Skeletal muscle satellite cell (primary cell): ENCODE measurements around the gene ARHGAP30.
"Not testable (repeated sequence)": the region's sequence is repeated elsewhere in the genome, so short reads cannot be mapped to it uniquely, and the experiment has no call there.

Source experiments
- H3K27me3 ChIP-seq: 2 replicates; pipeline ENCODE4 v1.7.0; 2013; ENCODE audit warnings: low read length; ENCODE audit not compliant: control insufficient read depth, insufficient read depth
- H3K36me3 ChIP-seq: 2 replicates; pipeline ENCODE4 v1.7.0; 2013; ENCODE audit warnings: mild to moderate bottlenecking, control low read depth, low read length; ENCODE audit not compliant: insufficient read depth
- H3K4me1 ChIP-seq: 2 replicates; pipeline ENCODE4 v1.7.0; 2013; ENCODE audit warnings: low read length; ENCODE audit not compliant: control insufficient read depth, insufficient read depth
- H3K4me2 ChIP-seq: 2 replicates; pipeline ENCODE4 v1.7.0; 2013; ENCODE audit warnings: mild to moderate bottlenecking, low read length
- H3K4me3 ChIP-seq: 2 replicates; pipeline ENCODE4 v1.7.0; 2013; ENCODE audit warnings: low read length
- H3K9ac ChIP-seq: 2 replicates; pipeline ENCODE4 v1.7.0; 2013; ENCODE audit warnings: mild to moderate bottlenecking, low read depth, low read length, moderate library complexity
- H3K9me3 ChIP-seq: replicated peaks from 2 replicates; pipeline ENCODE4 v1.7.0; 2013; ENCODE audit warnings: mild to moderate bottlenecking, control low read depth, low read length

ARHGAP30 gene

DNA sequence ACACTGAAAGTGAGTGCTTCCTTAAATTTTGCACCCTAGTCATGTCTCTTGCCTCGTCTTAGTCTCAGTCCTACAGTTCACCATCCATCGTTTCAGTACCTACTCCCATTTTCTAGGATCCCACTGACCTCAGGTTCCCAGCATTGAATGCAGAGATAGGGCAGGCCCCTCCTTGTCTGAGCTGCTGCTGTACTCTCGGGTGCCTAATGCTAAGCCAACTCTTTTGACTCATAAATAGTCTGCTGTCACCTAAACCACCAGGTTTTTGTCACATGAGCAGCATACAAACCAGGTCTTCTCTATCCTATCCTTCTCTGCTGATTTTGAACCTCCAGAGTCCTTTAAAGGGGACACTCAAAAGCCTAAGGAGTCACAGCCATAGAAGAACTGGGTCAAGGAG lies 3.0 kb downstream of the ARHGAP30 start:
- no peak overlapping the region for H3K9ac ChIP-seq
- H3K4me3 ChIP-seq, result no peak overlapping the region
- H3K9me3 ChIP-seq, result no peaks in the 10 kb centered on the region
- H3K4me2 ChIP-seq, result no peak overlapping the region
- no peaks in the 10 kb centered on the region for H3K27me3 ChIP-seq
- no peaks in the 10 kb centered on the region for H3K36me3 ChIP-seq
- no peaks in the 10 kb centered on the region for H3K4me1 ChIP-seq

DNA sequence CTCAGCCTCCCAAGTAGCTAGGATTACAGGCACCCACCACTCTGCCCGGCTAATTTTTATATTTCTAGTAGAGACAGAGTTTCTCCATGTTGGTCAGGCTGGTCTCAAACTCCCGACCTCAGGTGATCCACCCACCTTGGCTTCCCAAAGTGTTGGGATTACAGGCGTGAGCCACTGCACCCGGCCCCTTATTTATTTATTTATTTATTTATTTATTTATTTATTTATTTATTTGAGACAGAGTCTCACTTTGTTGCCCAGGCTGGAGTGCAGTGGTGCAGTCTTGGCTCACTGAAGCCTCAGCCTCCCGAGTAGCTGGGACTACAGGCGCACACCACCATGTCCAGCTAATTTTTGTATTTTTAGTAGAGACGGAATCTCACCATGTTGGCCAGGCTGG lies 4.0 kb downstream of the ARHGAP30 start:
- not testable (repeated sequence) for H3K9ac ChIP-seq, H3K4me2 ChIP-seq, H3K9me3 ChIP-seq, H3K4me1 ChIP-seq, H3K27me3 ChIP-seq, H3K4me3 ChIP-seq, H3K36me3 ChIP-seq

DNA sequence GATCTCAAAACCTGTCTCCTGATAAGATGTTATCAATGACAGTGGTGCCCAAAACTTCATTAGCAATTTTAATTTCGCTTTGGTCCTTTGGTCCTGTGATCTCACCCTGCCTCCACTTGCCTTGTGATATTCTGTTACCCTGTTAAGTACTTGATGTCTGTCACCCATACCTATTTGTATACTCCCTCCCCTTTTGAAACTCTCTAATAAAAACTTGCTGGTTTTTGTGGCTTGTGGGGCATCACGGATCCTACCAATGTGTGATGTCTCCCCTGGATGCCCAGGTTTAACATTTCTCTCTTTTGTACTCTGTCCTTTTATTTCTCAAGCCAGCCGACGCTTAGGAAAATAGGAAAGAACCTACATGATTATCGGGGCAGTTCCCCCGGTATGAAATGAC lies 5.8 kb downstream of the ARHGAP30 start:
- H3K27me3 ChIP-seq, H3K9ac ChIP-seq, H3K4me1 ChIP-seq, H3K36me3 ChIP-seq, H3K9me3 ChIP-seq, H3K4me2 ChIP-seq, H3K4me3 ChIP-seq: not testable (repeated sequence)

DNA sequence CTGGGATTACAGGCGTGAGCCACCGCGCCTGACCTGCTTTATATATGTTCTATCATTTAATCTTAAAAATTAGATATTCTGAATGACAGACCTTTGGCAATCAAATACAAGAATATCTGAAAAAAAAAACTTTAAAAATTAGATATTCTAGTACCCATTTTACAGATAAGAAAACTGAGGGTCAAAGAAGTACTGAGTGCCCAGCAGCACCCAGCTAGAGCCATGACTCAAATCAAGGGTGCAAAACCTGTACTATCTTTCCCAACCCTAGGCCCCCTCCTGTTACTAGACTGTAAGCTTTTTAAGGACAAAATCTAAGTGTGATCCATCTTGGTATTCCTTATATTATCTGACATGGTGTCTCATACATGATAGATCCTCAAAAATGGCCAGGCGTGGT lies 8.3 kb downstream of the ARHGAP30 start:
- Histone ChIP-seq H3K4me2 (no peak overlapping the region), H3K4me1 (no peaks in the 10 kb centered on the region), H3K4me3 (no peak overlapping the region), H3K9ac (no peak overlapping the region), H3K9me3 (no peaks in the 10 kb centered on the region), H3K27me3 (no peaks in the 10 kb centered on the region), H3K36me3 (no peaks in the 10 kb centered on the region)

DNA sequence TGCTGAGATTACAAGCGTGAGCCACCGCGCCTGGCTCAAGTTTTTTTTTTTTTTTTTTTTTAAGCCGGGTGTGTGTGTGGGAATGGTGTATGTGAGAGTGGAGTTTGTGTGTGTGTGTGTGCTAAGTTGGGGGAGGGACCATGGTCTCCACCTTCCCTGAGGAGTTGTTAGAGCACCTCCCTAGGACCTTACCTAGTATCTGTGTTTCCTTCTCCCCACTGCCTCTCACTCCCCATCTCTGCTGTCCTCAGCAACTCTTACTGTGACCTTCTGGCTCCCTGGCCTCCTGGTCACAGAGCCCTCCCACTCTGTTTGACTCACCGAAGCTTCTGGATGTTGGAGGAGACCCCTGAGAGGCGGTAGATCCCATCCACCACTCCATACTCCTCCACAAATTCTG lies 10.4 kb downstream of the ARHGAP30 start:
- Histone ChIP-seq H3K36me3 (no peaks in the 10 kb centered on the region), H3K4me3 (no peak overlapping the region), H3K4me1 (no peaks in the 10 kb centered on the region)

DNA sequence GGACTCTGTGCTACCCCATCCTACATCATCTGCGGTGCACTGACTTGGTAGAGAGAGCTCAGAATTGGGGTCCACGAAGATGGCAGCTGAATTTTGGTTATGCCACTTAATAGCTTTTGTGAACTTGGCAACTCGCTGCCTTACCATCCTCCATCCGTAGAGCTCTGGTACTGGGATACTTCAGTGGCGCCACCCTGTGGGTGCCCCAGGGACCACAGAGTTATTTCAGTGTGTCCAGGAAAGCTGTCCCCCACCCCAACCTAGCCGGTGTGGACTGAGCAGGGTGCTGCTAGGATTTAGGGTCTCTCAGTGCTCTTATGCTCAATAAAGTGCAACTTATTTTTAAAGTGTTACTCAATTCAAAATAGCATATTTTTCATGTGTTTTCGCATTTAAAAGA lies 14.9 kb downstream of the ARHGAP30 start:
- Histone ChIP-seq H3K4me2 (no peak overlapping the region), H3K36me3 (no peaks in the 10 kb centered on the region), H3K9me3 (no peaks in the 10 kb centered on the region), H3K4me3 (no peak overlapping the region), H3K27me3 (no peaks in the 10 kb centered on the region), H3K9ac (no peak overlapping the region), H3K4me1 (peaks cover 5% of the 10 kb centered on the region)

More for the DNA sequence above, 10.4 kb downstream of the ARHGAP30 start:
- Histone ChIP-seq H3K9me3 (no peaks in the 10 kb centered on the region), H3K4me2 (no peak overlapping the region), H3K9ac (no peak overlapping the region), H3K27me3 (no peaks in the 10 kb centered on the region)

DNA sequence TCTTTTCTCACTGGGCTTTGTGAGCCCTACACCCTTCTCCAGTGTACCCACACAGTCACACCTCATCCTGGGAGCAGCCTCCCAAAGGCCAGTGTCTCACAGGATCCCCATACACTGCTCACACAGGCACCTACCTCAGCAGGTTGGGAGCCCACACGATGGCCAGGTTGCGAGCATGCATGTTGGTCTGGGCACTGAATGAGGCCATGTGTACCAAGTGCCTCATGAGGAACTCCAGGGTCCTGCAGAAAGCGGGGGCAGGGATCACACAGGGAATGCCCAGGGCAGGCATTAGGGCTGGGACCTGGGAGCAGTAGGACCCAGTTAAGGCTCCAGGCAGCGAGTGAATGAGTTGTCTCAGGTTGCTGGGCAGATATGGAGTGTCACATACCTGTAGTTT lies 15.5 kb downstream of the ARHGAP30 start:
- Histone ChIP-seq H3K4me2 (no peak overlapping the region), H3K9ac (no peak overlapping the region), H3K4me1 (peaks cover 5% of the 10 kb centered on the region), H3K4me3 (no peak overlapping the region), H3K27me3 (no peaks in the 10 kb centered on the region), H3K36me3 (no peaks in the 10 kb centered on the region), H3K9me3 (peaks cover 4% of the 10 kb centered on the region)

DNA sequence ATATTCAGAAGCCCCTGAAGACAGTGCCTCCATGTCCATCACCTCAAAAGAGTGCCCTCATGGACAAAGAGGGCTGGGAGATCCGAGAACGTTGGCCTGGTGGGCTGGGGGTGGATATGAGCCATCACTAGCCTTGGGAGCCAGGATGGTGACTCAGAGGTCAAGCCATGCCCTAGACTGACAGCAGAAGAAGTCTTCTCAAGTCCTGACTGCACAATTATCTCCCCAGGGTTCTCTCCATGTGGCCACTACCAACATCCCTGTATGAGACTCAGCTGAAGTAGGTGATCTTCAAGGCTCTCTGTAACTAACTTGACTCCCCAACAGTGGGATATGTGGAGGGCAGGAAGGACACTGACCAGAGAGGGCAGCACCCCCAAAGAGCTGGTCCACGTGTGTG lies 16.8 kb downstream of the ARHGAP30 start:
- H3K4me2 ChIP-seq, result no peak overlapping the region
- no peaks in the 10 kb centered on the region for H3K36me3 ChIP-seq
- no peaks in the 10 kb centered on the region for H3K27me3 ChIP-seq
- peaks cover 5% of the 10 kb centered on the region for H3K4me1 ChIP-seq
- no peak overlapping the region for H3K4me3 ChIP-seq
- no peak overlapping the region for H3K9ac ChIP-seq
- H3K9me3 ChIP-seq, result peaks cover 5% of the 10 kb centered on the region

DNA sequence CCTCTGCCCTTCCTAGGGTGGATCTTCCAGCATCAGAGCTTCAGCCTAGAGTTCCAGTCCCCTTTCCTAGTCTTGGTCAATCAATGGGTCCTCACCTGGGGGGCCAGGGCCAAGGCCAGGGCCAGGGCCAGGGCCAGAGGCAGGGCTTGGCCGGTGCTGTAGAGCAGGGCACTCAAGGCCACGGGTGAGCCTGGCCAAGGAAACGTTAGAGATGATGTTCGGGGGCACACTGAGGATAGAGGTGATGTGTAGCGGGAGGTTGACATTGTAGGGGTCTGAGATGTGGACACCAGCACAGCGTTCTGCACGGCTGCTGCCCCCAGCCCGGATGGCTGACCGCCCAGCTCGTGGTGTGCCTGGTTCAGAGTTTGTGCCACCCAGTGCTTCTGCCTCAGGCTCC lies 18.5 kb downstream of the ARHGAP30 start:
- Histone ChIP-seq H3K4me2 (no peak overlapping the region), H3K9ac (no peak overlapping the region), H3K9me3 (peaks cover 5% of the 10 kb centered on the region), H3K4me3 (no peak overlapping the region), H3K27me3 (no peaks in the 10 kb centered on the region), H3K4me1 (peaks cover 10% of the 10 kb centered on the region), H3K36me3 (no peaks in the 10 kb centered on the region)

DNA sequence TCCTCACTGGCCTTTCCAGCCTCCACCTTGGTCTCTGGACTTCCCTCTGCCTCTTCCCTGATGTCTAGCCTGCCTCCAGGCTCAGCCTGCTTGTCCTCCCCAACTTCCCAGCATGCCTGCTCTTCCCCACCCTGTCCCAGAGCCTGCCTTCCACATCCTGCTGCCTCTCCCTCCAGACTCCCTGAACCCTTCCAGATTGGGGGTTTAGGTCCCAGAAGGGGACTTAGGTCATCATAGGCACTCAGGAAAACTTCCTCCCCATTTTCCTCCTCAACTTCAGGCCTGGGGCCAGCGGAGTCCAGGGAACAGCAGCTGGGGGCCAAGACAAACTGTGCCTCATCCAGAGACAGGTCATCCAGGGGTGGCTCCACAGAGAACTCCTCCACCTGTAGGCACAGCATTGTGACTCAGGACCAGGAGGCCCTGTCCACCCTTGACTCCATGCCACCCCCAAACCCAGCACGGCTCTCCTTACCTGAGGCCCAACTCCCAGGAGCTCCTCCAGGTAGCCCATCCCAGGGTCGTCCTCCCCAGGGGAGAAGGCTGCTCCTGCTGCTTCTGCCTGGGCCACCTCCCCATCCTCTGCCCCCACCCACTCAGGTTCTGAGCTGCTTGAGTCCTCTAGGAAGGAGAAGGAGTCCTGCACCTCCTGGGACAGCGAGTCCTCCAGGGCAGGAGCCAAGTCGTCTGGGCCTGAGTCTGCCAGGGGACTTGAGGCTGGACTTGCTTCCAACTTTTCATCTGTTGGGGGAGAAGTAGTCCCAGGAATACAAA lies 20.6 kb downstream of the ARHGAP30 start:
- Histone ChIP-seq H3K4me3 (no peak overlapping the region), H3K36me3 (no peaks in the 10 kb centered on the region), H3K9me3 (peaks cover 5% of the 10 kb centered on the region), H3K9ac (no peak overlapping the region), H3K27me3 (no peaks in the 10 kb centered on the region), H3K4me2 (no peak overlapping the region), H3K4me1 (peaks cover 14% of the 10 kb centered on the region)

DNA sequence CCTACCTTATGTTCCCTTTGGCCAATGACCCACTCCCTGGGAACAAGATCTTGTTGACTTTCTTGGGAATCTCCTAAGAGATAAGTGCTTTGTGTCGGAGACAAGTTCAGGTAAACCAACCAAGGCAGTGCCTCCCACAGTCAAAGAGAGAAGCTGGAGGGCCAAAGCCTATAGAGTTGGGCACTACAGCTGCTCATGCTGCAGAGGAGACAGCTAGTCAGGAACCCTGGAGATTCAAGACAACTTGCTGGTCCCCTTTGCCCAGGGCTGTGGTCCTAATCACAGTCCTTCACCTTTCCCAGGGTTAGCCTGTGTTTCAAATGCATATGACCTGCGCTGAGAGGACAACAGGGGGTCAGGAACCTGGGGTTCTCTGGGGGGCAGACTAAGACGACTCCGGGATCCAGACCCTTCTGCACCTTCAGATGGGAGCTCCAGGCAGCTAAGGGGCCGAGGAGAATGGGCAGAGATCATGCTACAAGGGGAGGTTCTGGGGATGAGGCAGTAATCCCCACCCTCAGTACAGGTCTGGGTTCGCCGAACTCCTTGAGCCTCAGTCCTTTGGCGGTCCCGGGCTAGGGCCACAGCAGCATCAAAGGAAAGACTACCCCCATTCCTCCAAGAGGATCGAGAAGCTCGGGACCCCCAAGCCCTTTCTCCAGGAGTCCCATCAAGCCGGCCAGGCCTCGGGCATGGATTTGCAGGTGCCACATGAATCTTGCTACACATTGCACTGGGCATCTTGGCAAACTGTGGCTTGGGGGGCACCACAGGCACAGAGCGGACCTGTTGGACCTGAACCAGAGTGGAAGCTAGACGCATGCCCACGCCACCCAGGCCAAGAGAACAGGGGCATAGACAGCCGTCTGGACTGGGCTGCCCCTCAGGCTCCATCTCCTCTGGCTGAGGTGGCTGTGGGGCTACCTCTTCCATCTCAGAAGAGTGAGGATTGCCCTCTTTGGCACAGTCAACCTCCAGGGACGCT lies 22.0 kb downstream of the ARHGAP30 start:
- H3K4me1 ChIP-seq, result peaks cover 10% of the 10 kb centered on the region
- H3K4me2 ChIP-seq, result no peak overlapping the region
- no peak overlapping the region for H3K4me3 ChIP-seq
- H3K9me3 ChIP-seq, result peaks cover 5% of the 10 kb centered on the region
- no peaks in the 10 kb centered on the region for H3K27me3 ChIP-seq
- H3K36me3 ChIP-seq, result peaks cover 5% of the 10 kb centered on the region
- H3K9ac ChIP-seq, result no peak overlapping the region
